Gastrocnemius medialis (tissue), 4 donors: Measurements from ENCODE around the gene PDE8A.

ENCODE experiments used
- CTCF ChIP-seq, 5 experiments: fragments of 450-650 bp in 3 of 5; fragments of 200-600 bp in 2 of 5; sonication (generic) in 2 of 5; IDR thresholded peaks in 4 of 5; conservative IDR thresholded peaks in 1 of 5; 1 replicate in 4 of 5; 2 replicates in 1 of 5; pipeline ENCODE4 v1.5.1; 2016 to 2019; ENCODE audit warnings: antibody characterized with exemption in 5 of 5, mild to moderate bottlenecking in 3 of 5, moderate library complexity in 3 of 5
- POLR2A ChIP-seq, 2 donors: fragments of 450-650 bp; IDR thresholded peaks; one replicate each; pipeline ENCODE4 v1.6.1; 2017; ENCODE audit warnings: antibody characterized with exemption in 2 of 2, mild to moderate bottlenecking in 2 of 2, moderate library complexity in 2 of 2

GRCh38 chr15:84968301-84968700 lies 13.4 kb upstream of the PDE8A start:
- TF ChIP-seq CTCF (IDR thresholded peaks at IDR 0.05 in 4 of 5, conservative IDR thresholded peaks at IDR 0.05 in 1 of 5) (no peak), POLR2A (IDR thresholded peaks at IDR 0.05) (no peak)
